Activated naive CD8-positive, alpha-beta T cell treated with anti-CD3 and anti-CD28 coated beads, Interleukin-2, amount 50 U/mL, for 16 hours (primary cell): Measurements from ENCODE around the gene ALPK3.
"Not testable (repeated sequence)": the region's sequence is repeated elsewhere in the genome, so short reads cannot be mapped to it uniquely, and the experiment has no call there.

ENCODE experiments used
- DNase-seq: peaks from one replicate; pipeline ENCODE4 v3.0.0-alpha.2; 2020; ENCODE audit warnings: low read depth, low spot score

The ALPK3 gene

GRCh38 chr15:84842781-84843180 is 25.6 kb downstream of the ALPK3 start:
- no peak for DNase-seq

- DNase-seq, result no peak
Observed at GRCh38 chr15:84844964-84845363, 27.8 kb downstream of the ALPK3 start.

- not testable (repeated sequence) for DNase-seq
Observed at GRCh38 chr15:84845631-84846030, 28.5 kb downstream of the ALPK3 start.

GRCh38 chr15:84846269-84846668 is 29.1 kb downstream of the ALPK3 start:
- no peak for DNase-seq

GRCh38 chr15:84847382-84847781 is 30.2 kb downstream of the ALPK3 start:
- no peak for DNase-seq

- no peak for DNase-seq
Observed at GRCh38 chr15:84852212-84852611, 35.1 kb downstream of the ALPK3 start.

GRCh38 chr15:84855136-84855535 is 38.0 kb downstream of the ALPK3 start:
- no peak for DNase-seq

- no peak for DNase-seq
Observed at GRCh38 chr15:84855765-84856164, 38.6 kb downstream of the ALPK3 start.

- DNase-seq, result no peak
Observed at GRCh38 chr15:84856731-84857417, 39.7 kb downstream of the ALPK3 start.

- no peak for DNase-seq
Observed at GRCh38 chr15:84857418-84858004, 40.4 kb downstream of the ALPK3 start.

GRCh38 chr15:84858231-84858630 is 41.1 kb downstream of the ALPK3 start:
- DNase-seq, result no peak

- DNase-seq, result no peak
Observed at GRCh38 chr15:84859144-84859543, 42.0 kb downstream of the ALPK3 start.

GRCh38 chr15:84859651-84860050 is 42.5 kb downstream of the ALPK3 start:
- DNase-seq, result no peak

- DNase-seq, result no peak
Observed at GRCh38 chr15:84861781-84862180, 44.6 kb downstream of the ALPK3 start.

- no peak for DNase-seq
Observed at GRCh38 chr15:84862214-84862975, 45.2 kb downstream of the ALPK3 start.

- DNase-seq, result no peak
Observed at GRCh38 chr15:84863565-84864443, 46.6 kb downstream of the ALPK3 start.

GRCh38 chr15:84864444-84864795 is 47.3 kb downstream of the ALPK3 start:
- DNase-seq, result no peak

GRCh38 chr15:84865074-84865569 is 48.0 kb downstream of the ALPK3 start:
- no peak for DNase-seq

- DNase-seq, result no peak
Observed at GRCh38 chr15:84868037-84868880, 51.1 kb downstream of the ALPK3 start.

- DNase-seq, result no peak
Observed at GRCh38 chr15:84869510-84869909, 52.4 kb downstream of the ALPK3 start.
